HepG2 (cell line): ENCODE measurements around the gene ZDHHC24. TPM values are rescaled to one million over a fixed set of nuclear protein-coding genes. Genes with fewer than 3 reads are reported as not detected.

Source experiments
- ARNTL ChIP-seq: sonication (generic); formaldehyde crosslinking; IDR thresholded peaks from 2 replicates; pipeline ENCODE4 v1.4.0; 2020; ENCODE audit warnings: mild to moderate bottlenecking, missing genetic modification reagents
- BORCS8-MEF2B ChIP-seq: sonication (generic); formaldehyde crosslinking; IDR thresholded peaks from 2 replicates; pipeline ENCODE4 v1.8.0; 2022; ENCODE audit warnings: mild to moderate bottlenecking, missing genetic modification reagents
- HIVEP1 ChIP-seq: sonication (generic); formaldehyde crosslinking; IDR thresholded peaks from 2 replicates; pipeline ENCODE4 v1.4.0; 2020; ENCODE audit warnings: mild to moderate bottlenecking, missing genetic modification reagents
- IRX3 ChIP-seq: sonication (generic); formaldehyde crosslinking; IDR thresholded peaks from 2 replicates; pipeline ENCODE4 v1.8.1; 2023; ENCODE audit warnings: mild to moderate bottlenecking, low read depth, missing genetic modification reagents, borderline replicate concordance
- JUNB ChIP-seq: sonication (generic); formaldehyde crosslinking; IDR thresholded peaks from 2 replicates; pipeline ENCODE4 v1.8.0; 2022; ENCODE audit warnings: missing genetic modification reagents, mild to moderate bottlenecking, borderline replicate concordance
- NFYB ChIP-seq: sonication (generic); formaldehyde crosslinking; IDR thresholded peaks from 2 replicates; pipeline ENCODE4 v1.4.0; 2020; ENCODE audit warnings: missing genetic modification reagents
- PAX8 ChIP-seq: sonication (generic); formaldehyde crosslinking; IDR thresholded peaks from 2 replicates; pipeline ENCODE4 v1.8.0; 2022; ENCODE audit warnings: mild to moderate bottlenecking, missing genetic modification reagents, borderline replicate concordance
- PHB2 ChIP-seq: fragments of 450-650 bp; IDR thresholded peaks from 2 replicates; pipeline ENCODE4 v1.6.1; 2018; ENCODE audit not compliant: partially characterized antibody
- PHF5A ChIP-seq: IDR thresholded peaks from one replicate; pipeline ENCODE4 v1.6.1; 2018; ENCODE audit warnings: low read depth, missing genetic modification reagents; ENCODE audit not compliant: unreplicated experiment
- RBAK ChIP-seq: sonication (generic); formaldehyde crosslinking; IDR thresholded peaks from 2 replicates; pipeline ENCODE4 v1.5.1; 2020; ENCODE audit warnings: mild to moderate bottlenecking, missing genetic modification reagents
- SAP130 ChIP-seq: IDR thresholded peaks from 2 replicates; pipeline ENCODE4 v1.6.1; 2016; ENCODE audit warnings: low read depth
- STAG1 ChIP-seq: sonication (generic); formaldehyde crosslinking; IDR thresholded peaks from 2 replicates; pipeline ENCODE4 v1.4.0; 2020; ENCODE audit warnings: missing genetic modification reagents
- TAF15 ChIP-seq: fragments of 200-400 bp; formaldehyde crosslinking; IDR thresholded peaks from one replicate; pipeline ENCODE4 v1.6.1; 2018; ENCODE audit warnings: mild to moderate bottlenecking, low read depth, low read length; ENCODE audit not compliant: poor library complexity, severe bottlenecking
- TARDBP ChIP-seq: sonication (generic); formaldehyde crosslinking; IDR thresholded peaks from 2 replicates; pipeline ENCODE4 v1.8.0; 2022; ENCODE audit warnings: mild to moderate bottlenecking, missing genetic modification reagents
- THAP7 ChIP-seq: sonication (generic); formaldehyde crosslinking; IDR thresholded peaks from 2 replicates; pipeline ENCODE4 v1.8.1; 2023; ENCODE audit warnings: mild to moderate bottlenecking, missing genetic modification reagents
- ZFP1 ChIP-seq: IDR thresholded peaks from 2 replicates; pipeline ENCODE4 v1.6.1; 2016
- ZNF34 ChIP-seq: sonication (generic); formaldehyde crosslinking; IDR thresholded peaks from 2 replicates; pipeline ENCODE4 v1.4.0; 2020; ENCODE audit warnings: mild to moderate bottlenecking, missing genetic modification reagents, borderline replicate concordance
- ZNF549 ChIP-seq: sonication (generic); formaldehyde crosslinking; IDR thresholded peaks from 2 replicates; pipeline ENCODE4 v1.5.0; 2020; ENCODE audit warnings: missing genetic modification reagents
- ZNF570 ChIP-seq: sonication (generic); formaldehyde crosslinking; IDR thresholded peaks from 2 replicates; pipeline ENCODE4 v1.4.0; 2020; ENCODE audit warnings: mild to moderate bottlenecking, missing genetic modification reagents, borderline replicate concordance
- ZNF709 ChIP-seq: sonication (generic); formaldehyde crosslinking; IDR thresholded peaks from 2 replicates; pipeline ENCODE4 v1.5.0; 2020; ENCODE audit warnings: mild to moderate bottlenecking, missing genetic modification reagents
- ZSCAN22 ChIP-seq: sonication (generic); formaldehyde crosslinking; IDR thresholded peaks from 2 replicates; pipeline ENCODE4 v1.4.0; 2020; ENCODE audit warnings: mild to moderate bottlenecking, missing genetic modification reagents
- polyA plus RNA-seq, 8 experiments: library from polyadenylated mRNA; depleted of rRNA in 3 of 8; stranded (reverse) in 7 of 8; unstranded in 1 of 8; fragments of >200 nt; fragmentation: Illumina TruSeq in 4 of 8; extraction: Trizol in 4 of 8; gene quantifications; 2 replicates each; pipeline versions ENCODE4 v1.2.1 to v1.2.3, GENCODE V29; 2011 to 2016; ENCODE audit warnings: low read depth in 4 of 8, missing spikeins in 1 of 8, mixed read lengths in 1 of 8; ENCODE audit not compliant: insufficient read depth in 1 of 8
- total RNA-seq, 5 experiments: library from RNA; depleted of rRNA; stranded (reverse); fragments of >200 nt; fragmentation: Illumina TruSeq; extraction: Trizol; gene quantifications; 2 replicates each; pipeline ENCODE4 v1.2.3, GENCODE V29; 2016; ENCODE audit warnings: low read depth in 1 of 5
- TF ChIP-seq, protein P1 (sequence below): sonication (generic); formaldehyde crosslinking; IDR thresholded peaks from 2 replicates; pipeline ENCODE4 v1.4.0; 2020; ENCODE audit warnings: missing genetic modification reagents, borderline replicate concordance
- TF ChIP-seq, protein P2 (sequence below): sonication (generic); formaldehyde crosslinking; IDR thresholded peaks from 2 replicates; pipeline ENCODE4 v1.8.0; 2022; ENCODE audit warnings: low read depth, missing genetic modification reagents
- TF ChIP-seq, protein P3 (sequence below): sonication (generic); formaldehyde crosslinking; IDR thresholded peaks from 2 replicates; pipeline ENCODE4 v1.8.0; 2022; ENCODE audit warnings: missing genetic modification reagents, mild to moderate bottlenecking, inconsistent platforms, borderline replicate concordance

ZDHHC24 gene
- total and polyA plus RNA-seq, 2 of the 13 experiments (the other 11 are each of a cell fraction or from before 2014, with no cell fraction given): 4.3 TPM

DNA sequence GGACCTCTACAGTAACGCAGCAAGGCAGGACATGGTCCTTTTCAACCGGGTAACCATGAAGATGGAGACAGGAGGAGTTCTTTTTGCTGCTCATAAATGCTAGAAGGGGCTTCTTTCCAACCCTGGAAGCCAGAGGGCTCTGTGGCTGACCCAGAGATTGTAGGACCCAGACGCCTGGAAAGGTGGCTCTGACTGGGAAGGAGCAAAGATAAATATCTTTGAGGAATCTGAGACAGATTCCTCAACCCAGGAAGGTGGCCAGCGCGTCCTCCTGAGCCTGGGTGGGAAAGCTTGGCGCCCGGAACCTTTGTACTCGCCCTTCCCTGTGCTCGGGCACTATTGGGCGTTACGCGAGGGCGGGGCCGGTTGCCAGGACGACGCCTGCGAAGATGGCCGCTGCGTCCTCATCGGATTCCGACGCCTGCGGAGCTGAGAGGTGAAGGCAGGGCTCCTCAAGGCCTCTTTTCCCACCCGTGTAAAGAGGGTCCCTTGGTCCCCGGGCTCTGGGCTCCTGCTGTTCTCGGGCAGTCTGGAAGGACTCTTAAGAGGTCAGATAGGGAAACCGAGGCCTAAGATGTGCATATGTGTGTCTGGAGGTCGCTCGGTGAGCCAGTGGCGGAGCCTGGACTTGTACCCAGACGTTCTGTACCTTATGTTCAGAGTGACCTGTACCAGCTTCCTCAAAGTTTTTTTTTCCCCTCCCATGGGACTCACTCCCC is 35.4 kb downstream of the ZDHHC24 start, which contains the start of gene BBS1 (continued):
- TF ChIP-seq, protein P1, sequence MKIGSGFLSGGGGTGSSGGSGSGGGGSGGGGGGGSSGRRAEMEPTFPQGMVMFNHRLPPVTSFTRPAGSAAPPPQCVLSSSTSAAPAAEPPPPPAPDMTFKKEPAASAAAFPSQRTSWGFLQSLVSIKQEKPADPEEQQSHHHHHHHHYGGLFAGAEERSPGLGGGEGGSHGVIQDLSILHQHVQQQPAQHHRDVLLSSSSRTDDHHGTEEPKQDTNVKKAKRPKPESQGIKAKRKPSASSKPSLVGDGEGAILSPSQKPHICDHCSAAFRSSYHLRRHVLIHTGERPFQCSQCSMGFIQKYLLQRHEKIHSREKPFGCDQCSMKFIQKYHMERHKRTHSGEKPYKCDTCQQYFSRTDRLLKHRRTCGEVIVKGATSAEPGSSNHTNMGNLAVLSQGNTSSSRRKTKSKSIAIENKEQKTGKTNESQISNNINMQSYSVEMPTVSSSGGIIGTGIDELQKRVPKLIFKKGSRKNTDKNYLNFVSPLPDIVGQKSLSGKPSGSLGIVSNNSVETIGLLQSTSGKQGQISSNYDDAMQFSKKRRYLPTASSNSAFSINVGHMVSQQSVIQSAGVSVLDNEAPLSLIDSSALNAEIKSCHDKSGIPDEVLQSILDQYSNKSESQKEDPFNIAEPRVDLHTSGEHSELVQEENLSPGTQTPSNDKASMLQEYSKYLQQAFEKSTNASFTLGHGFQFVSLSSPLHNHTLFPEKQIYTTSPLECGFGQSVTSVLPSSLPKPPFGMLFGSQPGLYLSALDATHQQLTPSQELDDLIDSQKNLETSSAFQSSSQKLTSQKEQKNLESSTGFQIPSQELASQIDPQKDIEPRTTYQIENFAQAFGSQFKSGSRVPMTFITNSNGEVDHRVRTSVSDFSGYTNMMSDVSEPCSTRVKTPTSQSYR (CRISPR knock-in tag): no peak; the same call in 1 of the 2 replicates
- 0 out of 2 replicates have a peak, but pooled peaks have one; percentile 39 for TF ChIP-seq HIVEP1 (CRISPR knock-in tag)
- TF ChIP-seq, protein P2, sequence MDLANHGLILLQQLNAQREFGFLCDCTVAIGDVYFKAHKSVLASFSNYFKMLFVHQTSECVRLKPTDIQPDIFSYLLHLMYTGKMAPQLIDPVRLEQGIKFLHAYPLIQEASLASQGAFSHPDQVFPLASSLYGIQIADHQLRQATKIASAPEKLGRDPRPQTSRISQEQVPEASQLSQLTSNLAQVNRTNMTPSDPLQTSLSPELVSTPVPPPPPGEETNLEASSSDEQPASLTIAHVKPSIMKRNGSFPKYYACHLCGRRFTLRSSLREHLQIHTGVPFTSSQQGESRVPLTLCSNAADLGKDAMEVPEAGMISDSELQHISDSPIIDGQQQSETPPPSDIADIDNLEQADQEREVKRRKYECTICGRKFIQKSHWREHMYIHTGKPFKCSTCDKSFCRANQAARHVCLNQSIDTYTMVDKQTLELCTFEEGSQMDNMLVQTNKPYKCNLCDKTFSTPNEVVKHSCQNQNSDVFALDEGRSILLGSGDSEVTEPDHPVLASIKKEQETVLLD: no peak
- no peak for TF ChIP-seq ZNF549
- no peak for TF ChIP-seq ZSCAN22
- no peak for TF ChIP-seq IRX3 (CRISPR knock-in tag)
- 0 out of 2 replicates have a peak, but pooled peaks have one; percentile 45 for TF ChIP-seq THAP7 (CRISPR knock-in tag)
- TF ChIP-seq RBAK (CRISPR knock-in tag): no peak
- TF ChIP-seq ZNF709 (CRISPR knock-in tag): no peak
- peak; percentile 96 for TF ChIP-seq SAP130 (CRISPR knock-in tag)
- TF ChIP-seq ARNTL (CRISPR knock-in tag): no peak
- no peak for TF ChIP-seq TAF15
- peak; percentile 89 for TF ChIP-seq PHF5A (CRISPR knock-in tag)
- no peak for TF ChIP-seq PAX8 (CRISPR knock-in tag)
- no peak for TF ChIP-seq STAG1 (CRISPR knock-in tag)
- TF ChIP-seq, protein P3, sequence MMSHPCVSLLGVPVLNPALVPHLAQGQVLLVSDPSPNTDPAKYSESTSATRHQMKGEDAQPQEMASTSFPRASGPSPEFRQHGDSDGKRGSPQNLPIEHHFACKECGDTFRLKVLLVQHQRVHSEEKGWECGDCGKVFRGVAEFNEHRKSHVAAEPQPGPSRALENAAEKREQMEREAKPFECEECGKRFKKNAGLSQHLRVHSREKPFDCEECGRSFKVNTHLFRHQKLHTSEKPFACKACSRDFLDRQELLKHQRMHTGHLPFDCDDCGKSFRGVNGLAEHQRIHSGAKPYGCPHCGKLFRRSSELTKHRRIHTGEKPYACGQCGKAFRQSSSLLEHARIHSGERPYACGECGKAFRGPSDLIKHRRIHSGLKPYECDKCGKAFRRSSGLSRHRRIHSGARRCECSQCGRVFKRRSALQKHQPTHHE: 0 out of 2 replicates have a peak, but pooled peaks have one; percentile 57
- no peak for TF ChIP-seq PHB2
- 0 out of 2 replicates have a peak, but pooled peaks have one; percentile 26 for TF ChIP-seq BORCS8-MEF2B (CRISPR knock-in tag)
- no peak for TF ChIP-seq JUNB
- no peak for TF ChIP-seq ZNF570 (CRISPR knock-in tag)
- peak; percentile 63 for TF ChIP-seq ZFP1 (CRISPR knock-in tag)
- peak; percentile 78 for TF ChIP-seq TARDBP (CRISPR knock-in tag)
- TF ChIP-seq ZNF34: no peak
- TF ChIP-seq NFYB (CRISPR knock-in tag): no peak; the same call in 1 of the 2 replicates
